ENCODE measurements around the gene PGLYRP4.

The PGLYRP4 gene

DNA sequence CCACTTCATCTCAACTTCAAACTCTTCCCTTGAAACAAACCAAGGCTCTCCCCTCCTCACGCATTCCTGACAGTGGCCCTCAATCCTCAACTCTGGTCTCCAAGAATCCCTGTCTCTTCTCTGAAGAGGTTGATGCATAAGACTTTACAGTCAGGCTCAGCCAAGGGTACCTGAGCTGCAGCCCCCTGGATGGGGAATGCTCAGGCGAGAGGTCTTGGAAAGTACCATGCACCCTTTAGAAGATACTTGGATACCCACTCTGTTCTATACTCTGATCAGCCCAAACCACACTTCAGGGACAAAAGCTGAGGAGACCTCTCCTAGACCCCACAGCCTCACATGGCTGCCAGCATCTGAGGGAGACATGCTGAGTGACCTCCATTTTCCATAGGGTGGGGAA is 35.4 kb downstream of the PGLYRP4 start:
- no peak overlapping the region for H3K27ac ChIP-seq (ENCODE audit: low read depth, low read length)
- no peaks in the 10 kb centered on the region for H3K36me3 ChIP-seq (ENCODE audit: control insufficient read depth in 1 of 2, insufficient read depth in 2 of 2, low read length in 2 of 2)
- no peak overlapping the region for H3K4me3 ChIP-seq (ENCODE audit: low read depth in 1 of 2, low read length in 2 of 2)
- H3K9ac ChIP-seq (ENCODE audit: low read depth in 1 of 2, low read length in 2 of 2) = no peak overlapping the region
- no peaks in the 10 kb centered on the region for H3K27me3 ChIP-seq (ENCODE audit: control insufficient read depth in 1 of 2, insufficient read depth in 2 of 2, low read length in 2 of 2)
- no peaks in the 10 kb centered on the region for H3K4me1 ChIP-seq (ENCODE audit: control insufficient read depth in 1 of 2, insufficient read depth in 2 of 2, low read length in 2 of 2)
- no peaks in the 10 kb centered on the region for H3K9me3 ChIP-seq (ENCODE audit: control insufficient read depth in 1 of 2, low read length in 2 of 2)

DNA sequence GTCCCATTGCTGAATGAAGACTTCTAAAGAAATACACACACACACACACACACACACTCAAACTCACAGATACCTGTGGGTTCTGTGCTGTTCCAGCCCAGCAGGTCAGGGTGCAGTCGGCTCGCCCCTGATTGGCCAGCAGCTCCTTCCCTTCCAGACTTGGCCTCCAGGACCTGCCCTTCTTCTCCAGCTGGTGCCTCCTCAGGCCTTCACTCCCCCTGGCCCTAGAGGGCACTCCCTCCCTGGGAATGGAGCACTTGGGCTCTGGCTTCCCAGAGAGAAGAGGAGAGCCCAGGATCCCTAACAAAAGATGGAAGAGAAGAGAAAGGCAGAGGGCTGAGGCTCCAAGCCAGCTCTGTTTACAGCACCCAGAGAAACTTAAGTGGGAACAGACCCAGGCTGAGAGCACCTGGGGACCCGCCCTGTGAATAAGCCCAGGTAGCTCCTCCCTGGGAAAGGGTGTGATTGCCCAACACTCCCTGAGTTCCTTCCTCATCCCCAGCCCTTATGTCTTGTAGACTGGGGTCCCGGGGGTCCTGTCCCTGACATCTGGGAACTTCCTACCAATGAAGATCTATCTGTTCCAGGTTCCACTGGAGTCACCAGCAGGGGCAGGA is 36.0 kb downstream of the PGLYRP4 start, which contains the start of gene PGLYRP3:
PGLYRP3 (minus strand) TSS at position 383 of the 617 bp plus-strand sequence. CDS start 2,287 bp downstream, outside the sequence.
- Histone ChIP-seq H3K27me3 (ENCODE audit: control insufficient read depth in 1 of 2, insufficient read depth in 2 of 2, low read length in 2 of 2) (no peaks in the 10 kb centered on the region), H3K36me3 (ENCODE audit: control insufficient read depth in 1 of 2, insufficient read depth in 2 of 2, low read length in 2 of 2) (no peaks in the 10 kb centered on the region), H3K9me3 (ENCODE audit: control insufficient read depth in 1 of 2, low read length in 2 of 2) (no peaks in the 10 kb centered on the region), H3K9ac (ENCODE audit: low read depth in 1 of 2, low read length in 2 of 2) (no peak within 1 kb of the TSS), H3K27ac (ENCODE audit: low read depth, low read length) (no peak within 1 kb of the TSS), H3K4me1 (ENCODE audit: control insufficient read depth in 1 of 2, insufficient read depth in 2 of 2, low read length in 2 of 2) (no peaks in the 10 kb centered on the region), H3K4me3 (ENCODE audit: low read depth in 1 of 2, low read length in 2 of 2) (no peak within 1 kb of the TSS)

DNA sequence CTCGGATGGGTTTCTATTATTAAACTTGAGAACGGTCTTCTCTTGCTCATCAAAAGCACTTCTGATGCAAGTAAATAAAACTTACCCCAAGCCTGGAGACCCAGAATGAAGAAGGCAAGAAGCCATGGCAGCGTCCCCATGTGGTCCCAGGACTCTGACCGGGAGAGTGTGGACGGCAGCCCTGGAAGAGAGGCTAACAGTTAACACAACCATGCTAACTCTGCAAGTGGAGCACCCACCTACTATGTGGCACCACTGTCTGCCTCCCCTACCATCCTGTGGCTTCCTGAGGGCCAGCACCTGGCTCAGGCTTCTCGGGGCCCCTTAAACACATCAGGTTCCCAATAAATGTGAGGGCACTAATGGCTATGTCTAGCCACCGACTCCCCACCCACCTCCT is 38.1 kb downstream of the PGLYRP4 start:
- H3K9me3 ChIP-seq (ENCODE audit: control insufficient read depth in 1 of 2, low read length in 2 of 2) = no peaks in the 10 kb centered on the region
- H3K27me3 ChIP-seq (ENCODE audit: control insufficient read depth in 1 of 2, insufficient read depth in 2 of 2, low read length in 2 of 2) = no peaks in the 10 kb centered on the region

DNA sequence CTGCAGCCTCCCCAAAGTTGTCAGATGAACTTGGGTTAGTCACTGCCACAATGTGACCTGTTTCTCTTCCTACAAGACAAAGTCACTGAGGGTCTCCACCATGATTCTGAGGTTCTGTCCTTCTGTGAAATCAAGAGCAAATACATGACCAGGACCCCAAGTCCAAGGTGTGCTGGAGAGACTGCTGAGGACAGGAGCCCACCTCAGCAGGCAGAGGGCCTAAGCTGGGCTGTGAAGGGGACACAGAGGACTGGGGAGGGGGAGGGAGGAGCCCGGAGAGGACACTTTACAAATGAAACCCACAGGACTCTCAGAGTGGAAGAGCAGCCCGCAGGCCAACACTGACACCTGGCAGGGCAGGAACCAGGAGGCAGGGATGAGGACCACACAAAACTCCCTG is 39.2 kb downstream of the PGLYRP4 start:
- no peaks in the 10 kb centered on the region for H3K4me1 ChIP-seq (ENCODE audit: control insufficient read depth in 1 of 2, insufficient read depth in 2 of 2, low read length in 2 of 2)

More for the DNA sequence above, 38.1 kb downstream of the PGLYRP4 start:
- Histone ChIP-seq H3K4me1 (ENCODE audit: control insufficient read depth in 1 of 2, insufficient read depth in 2 of 2, low read length in 2 of 2) (no peaks in the 10 kb centered on the region), H3K4me3 (ENCODE audit: low read depth in 1 of 2, low read length in 2 of 2) (no peak overlapping the region), H3K27ac (ENCODE audit: low read depth, low read length) (no peak overlapping the region), H3K36me3 (ENCODE audit: control insufficient read depth in 1 of 2, insufficient read depth in 2 of 2, low read length in 2 of 2) (no peaks in the 10 kb centered on the region), H3K9ac (ENCODE audit: low read depth in 1 of 2, low read length in 2 of 2) (no peak overlapping the region)

DNA sequence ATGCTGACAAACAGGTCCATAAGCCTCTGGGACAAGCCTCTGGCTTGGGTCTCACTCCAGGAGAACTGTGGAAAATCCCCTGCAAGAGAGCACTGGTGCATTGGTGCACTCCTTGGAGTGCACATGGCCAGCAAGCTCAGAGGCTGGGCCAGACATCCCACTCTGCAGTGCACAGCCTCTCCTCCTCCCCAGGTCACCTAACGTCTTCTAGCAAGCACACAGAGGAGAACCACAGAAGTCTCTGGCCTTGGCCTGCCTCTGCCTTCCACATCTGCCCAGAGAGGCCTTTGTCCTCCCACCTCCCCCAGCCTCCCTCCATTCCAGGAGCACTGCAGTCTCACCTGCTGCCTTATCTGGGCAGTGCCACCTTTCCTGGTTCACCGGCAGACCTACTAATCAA is 40.1 kb downstream of the PGLYRP4 start:
- no peaks in the 10 kb centered on the region for H3K27me3 ChIP-seq (ENCODE audit: control insufficient read depth in 1 of 2, insufficient read depth in 2 of 2, low read length in 2 of 2)
- no peak overlapping the region for H3K9ac ChIP-seq (ENCODE audit: low read depth in 1 of 2, low read length in 2 of 2)
- no peaks in the 10 kb centered on the region for H3K4me1 ChIP-seq (ENCODE audit: control insufficient read depth in 1 of 2, insufficient read depth in 2 of 2, low read length in 2 of 2)
- no peak overlapping the region for H3K27ac ChIP-seq (ENCODE audit: low read depth, low read length)
- no peaks in the 10 kb centered on the region for H3K36me3 ChIP-seq (ENCODE audit: control insufficient read depth in 1 of 2, insufficient read depth in 2 of 2, low read length in 2 of 2)
- H3K4me3 ChIP-seq (ENCODE audit: low read depth in 1 of 2, low read length in 2 of 2) = no peak overlapping the region
- no peaks in the 10 kb centered on the region for H3K9me3 ChIP-seq (ENCODE audit: control insufficient read depth in 1 of 2, low read length in 2 of 2)

More for the DNA sequence above, 39.2 kb downstream of the PGLYRP4 start:
- Histone ChIP-seq H3K9me3 (ENCODE audit: control insufficient read depth in 1 of 2, low read length in 2 of 2) (no peaks in the 10 kb centered on the region), H3K4me3 (ENCODE audit: low read depth in 1 of 2, low read length in 2 of 2) (no peak overlapping the region), H3K9ac (ENCODE audit: low read depth in 1 of 2, low read length in 2 of 2) (no peak overlapping the region), H3K27ac (ENCODE audit: low read depth, low read length) (no peak overlapping the region), H3K36me3 (ENCODE audit: control insufficient read depth in 1 of 2, insufficient read depth in 2 of 2, low read length in 2 of 2) (no peaks in the 10 kb centered on the region), H3K27me3 (ENCODE audit: control insufficient read depth in 1 of 2, insufficient read depth in 2 of 2, low read length in 2 of 2) (no peaks in the 10 kb centered on the region)

DNA sequence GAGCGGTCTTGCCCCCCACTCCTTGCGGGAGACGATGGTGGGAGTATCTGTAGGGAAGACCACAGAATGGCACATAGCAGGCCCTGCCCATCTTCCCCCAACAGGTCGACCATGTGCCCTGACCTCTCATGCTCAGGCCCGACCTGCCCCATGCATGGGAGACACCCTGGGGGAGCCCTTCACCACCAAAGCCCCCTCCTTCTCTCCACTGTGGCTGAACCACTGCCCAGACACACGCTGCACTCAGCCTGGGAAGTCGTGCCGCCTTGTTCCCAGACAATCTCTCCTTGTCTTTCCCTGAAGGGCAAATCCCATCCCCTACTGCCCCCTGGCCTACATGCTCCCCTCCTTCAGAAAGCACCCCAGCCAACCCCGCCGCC is 41.4 kb downstream of the PGLYRP4 start:
- Histone ChIP-seq H3K27ac (ENCODE audit: low read depth, low read length) (no peak overlapping the region), H3K27me3 (ENCODE audit: control insufficient read depth in 1 of 2, insufficient read depth in 2 of 2, low read length in 2 of 2) (peaks cover 0 to 3% of the 10 kb centered on the region in 2 donors), H3K4me3 (ENCODE audit: low read depth in 1 of 2, low read length in 2 of 2) (no peak overlapping the region), H3K9ac (ENCODE audit: low read depth in 1 of 2, low read length in 2 of 2) (no peak overlapping the region), H3K36me3 (ENCODE audit: control insufficient read depth in 1 of 2, insufficient read depth in 2 of 2, low read length in 2 of 2) (no peaks in the 10 kb centered on the region), H3K4me1 (ENCODE audit: control insufficient read depth in 1 of 2, insufficient read depth in 2 of 2, low read length in 2 of 2) (no peaks in the 10 kb centered on the region), H3K9me3 (ENCODE audit: control insufficient read depth in 1 of 2, low read length in 2 of 2) (no peaks in the 10 kb centered on the region)

DNA sequence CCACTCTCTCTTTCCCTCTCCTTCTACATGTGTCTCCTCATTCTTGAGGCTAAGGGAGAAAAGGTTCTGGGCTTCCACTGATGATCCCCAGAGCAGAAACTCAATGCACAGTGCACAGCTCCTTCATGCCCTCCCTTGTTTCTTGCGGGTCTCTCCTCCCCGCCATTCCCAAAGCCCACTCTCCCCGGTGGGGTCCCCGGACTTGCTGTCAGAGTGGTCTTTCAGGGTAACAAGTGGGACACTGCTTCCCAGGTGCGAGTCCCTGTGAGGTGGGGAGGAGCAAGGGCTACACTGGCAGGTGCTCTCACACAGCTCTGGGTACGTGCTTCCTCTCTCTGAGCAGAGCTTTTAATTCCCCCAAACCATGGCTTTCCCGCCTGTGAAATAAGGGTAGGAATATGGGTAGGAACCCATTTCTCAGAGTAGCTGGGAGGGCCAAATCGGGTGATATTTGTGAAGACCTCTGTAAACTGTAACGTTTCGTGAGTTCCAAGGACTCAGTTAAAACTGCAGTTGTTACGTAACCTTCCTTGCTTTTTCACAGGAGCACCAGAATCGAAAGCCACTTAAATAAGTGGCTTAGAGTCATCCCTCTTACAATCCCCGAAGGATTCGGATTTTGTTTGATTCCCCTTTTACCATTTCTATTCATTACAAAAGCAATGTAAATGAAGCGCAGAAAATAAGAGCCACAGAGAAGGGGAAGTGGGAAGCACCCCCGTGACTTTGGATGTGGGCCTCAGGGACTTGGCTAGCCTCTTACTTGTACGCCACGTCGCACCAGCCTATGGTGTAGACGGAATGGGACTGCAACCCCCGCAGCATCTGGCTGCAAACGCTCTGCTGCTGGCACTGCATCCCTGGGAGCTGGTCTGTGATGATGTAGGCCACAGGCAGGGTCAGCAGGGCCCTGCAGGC is 42.1 kb downstream of the PGLYRP4 start:
- H3K4me1 ChIP-seq (ENCODE audit: control insufficient read depth in 1 of 2, insufficient read depth in 2 of 2, low read length in 2 of 2) = no peaks in the 10 kb centered on the region
- H3K4me3 ChIP-seq (ENCODE audit: low read depth in 1 of 2, low read length in 2 of 2) = no peak overlapping the region
- H3K36me3 ChIP-seq (ENCODE audit: control insufficient read depth in 1 of 2, insufficient read depth in 2 of 2, low read length in 2 of 2) = no peaks in the 10 kb centered on the region
- H3K9me3 ChIP-seq (ENCODE audit: control insufficient read depth in 1 of 2, low read length in 2 of 2) = no peaks in the 10 kb centered on the region
- H3K9ac ChIP-seq (ENCODE audit: low read depth in 1 of 2, low read length in 2 of 2) = no peak overlapping the region
- peaks cover 0 to 3% of the 10 kb centered on the region in 2 donors for H3K27me3 ChIP-seq (ENCODE audit: control insufficient read depth in 1 of 2, insufficient read depth in 2 of 2, low read length in 2 of 2)
- H3K27ac ChIP-seq (ENCODE audit: low read depth, low read length) = no peak overlapping the region

DNA sequence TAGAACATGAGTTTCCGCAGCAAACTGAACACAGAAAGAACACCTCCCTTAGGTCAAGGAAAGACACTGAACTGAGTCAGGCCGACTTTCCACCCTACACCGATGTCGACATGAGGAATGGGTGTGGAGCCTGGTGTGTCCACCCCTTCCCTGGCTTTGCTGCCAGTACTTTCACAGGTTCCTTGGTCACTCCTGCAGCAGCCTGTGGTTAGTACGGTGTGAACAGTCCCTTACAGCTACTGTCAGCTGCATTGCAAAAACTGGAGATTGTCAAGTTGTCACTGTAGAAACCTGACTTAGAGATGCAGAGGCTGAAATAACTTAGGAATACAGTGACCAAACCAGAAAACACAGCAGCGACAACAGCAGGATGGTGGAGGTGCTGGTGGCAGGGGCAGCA is 43.0 kb downstream of the PGLYRP4 start:
- Histone ChIP-seq H3K36me3 (ENCODE audit: control insufficient read depth in 1 of 2, insufficient read depth in 2 of 2, low read length in 2 of 2) (no peaks in the 10 kb centered on the region), H3K27me3 (ENCODE audit: control insufficient read depth in 1 of 2, insufficient read depth in 2 of 2, low read length in 2 of 2) (peaks cover 0 to 3% of the 10 kb centered on the region in 2 donors), H3K4me3 (ENCODE audit: low read depth in 1 of 2, low read length in 2 of 2) (no peak overlapping the region), H3K27ac (ENCODE audit: low read depth, low read length) (no peak overlapping the region), H3K4me1 (ENCODE audit: control insufficient read depth in 1 of 2, insufficient read depth in 2 of 2, low read length in 2 of 2) (no peaks in the 10 kb centered on the region), H3K9ac (ENCODE audit: low read depth in 1 of 2, low read length in 2 of 2) (no peak overlapping the region), H3K9me3 (ENCODE audit: control insufficient read depth in 1 of 2, low read length in 2 of 2) (no peaks in the 10 kb centered on the region)

DNA sequence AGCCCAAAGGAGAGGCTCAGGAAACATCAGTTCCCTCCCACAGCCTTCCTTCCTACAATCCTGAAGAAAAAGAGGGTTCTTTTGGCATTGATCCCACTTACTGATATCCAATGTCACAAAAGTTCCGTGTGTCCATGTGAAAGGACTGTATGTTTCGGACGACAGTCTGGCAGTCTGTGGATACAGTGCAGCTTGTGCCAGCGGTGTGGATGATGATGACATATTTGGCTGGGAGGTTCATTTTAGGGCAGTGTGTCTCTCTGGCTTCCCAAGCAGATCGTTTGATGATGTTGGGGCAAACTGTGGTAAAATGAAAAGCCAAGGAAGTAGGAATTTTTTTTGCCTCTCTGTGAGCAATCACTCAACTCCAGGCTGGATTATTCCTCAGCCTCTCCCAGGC is 46.3 kb downstream of the PGLYRP4 start:
- H3K4me3 ChIP-seq (ENCODE audit: low read depth in 1 of 2, low read length in 2 of 2) = no peak overlapping the region
- H3K27ac ChIP-seq (ENCODE audit: low read depth, low read length) = no peak overlapping the region
- H3K27me3 ChIP-seq (ENCODE audit: control insufficient read depth in 1 of 2, insufficient read depth in 2 of 2, low read length in 2 of 2) = peaks cover 0 to 6% of the 10 kb centered on the region in 2 donors
- no peaks in the 10 kb centered on the region for H3K4me1 ChIP-seq (ENCODE audit: control insufficient read depth in 1 of 2, insufficient read depth in 2 of 2, low read length in 2 of 2)
- no peaks in the 10 kb centered on the region for H3K36me3 ChIP-seq (ENCODE audit: control insufficient read depth in 1 of 2, insufficient read depth in 2 of 2, low read length in 2 of 2)
- H3K9me3 ChIP-seq (ENCODE audit: control insufficient read depth in 1 of 2, low read length in 2 of 2) = no peaks in the 10 kb centered on the region
- H3K9ac ChIP-seq (ENCODE audit: low read depth in 1 of 2, low read length in 2 of 2) = no peak overlapping the region

DNA sequence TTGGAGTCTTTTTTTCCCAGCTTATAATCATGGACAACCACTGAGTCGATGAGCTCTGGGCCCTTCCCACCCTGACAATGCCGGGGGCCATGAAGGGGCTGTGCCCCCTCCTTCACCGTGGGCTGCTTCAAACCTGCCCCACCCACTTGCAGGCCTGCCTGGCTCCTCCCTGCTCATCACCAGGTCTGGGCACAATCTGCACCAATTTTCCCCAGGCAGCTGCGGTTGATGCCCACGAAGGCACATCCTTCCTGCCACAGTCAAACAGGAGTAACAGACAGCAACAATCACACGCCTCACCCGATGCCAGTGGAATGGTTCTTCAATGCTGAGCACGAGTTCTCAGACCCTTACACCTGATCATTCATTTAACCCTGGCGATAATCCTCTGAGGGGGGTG is 54.8 kb downstream of the PGLYRP4 start:
- Histone ChIP-seq H3K36me3 (ENCODE audit: control insufficient read depth in 1 of 2, insufficient read depth in 2 of 2, low read length in 2 of 2) (no peaks in the 10 kb centered on the region), H3K27me3 (ENCODE audit: control insufficient read depth in 1 of 2, insufficient read depth in 2 of 2, low read length in 2 of 2) (peaks cover 0 to 2% of the 10 kb centered on the region in 2 donors), H3K9ac (ENCODE audit: low read depth in 1 of 2, low read length in 2 of 2) (no peak overlapping the region), H3K4me3 (ENCODE audit: low read depth in 1 of 2, low read length in 2 of 2) (no peak overlapping the region), H3K27ac (ENCODE audit: low read depth, low read length) (no peak overlapping the region), H3K4me1 (ENCODE audit: control insufficient read depth in 1 of 2, insufficient read depth in 2 of 2, low read length in 2 of 2) (no peaks in the 10 kb centered on the region), H3K9me3 (ENCODE audit: control insufficient read depth in 1 of 2, low read length in 2 of 2) (no peaks in the 10 kb centered on the region)
